SK-N-SH treated with all-trans-retinoic acid at 6 μM for 48 hours (cell line): Measurements from ENCODE around the gene SPOP.

Source experiments
- ATAC-seq: fragments of 200-7000 bp; cut with Tn5 transposase; 3 replicates; pipeline ENCODE4 v1.9.1; 2020; ENCODE audit warnings: mild to moderate bottlenecking, moderate library complexity
- ARNTL ChIP-seq: fragments of 450-650 bp; formaldehyde crosslinking; IDR thresholded peaks from 2 replicates; pipeline ENCODE4 v1.5.0; 2020; ENCODE audit warnings: low read depth, mild to moderate bottlenecking, moderate library complexity, borderline replicate concordance
- BACH2 ChIP-seq: fragments of 250-450 bp; sonication (Bioruptor Pico); IDR thresholded peaks from 2 replicates; pipeline ENCODE4 v1.9.0; 2021; ENCODE audit warnings: mild to moderate bottlenecking, borderline replicate concordance
- CSDC2 ChIP-seq: fragments of 250-450 bp; sonication (Bioruptor Pico); IDR thresholded peaks from 2 replicates; pipeline ENCODE4 v1.5.0; 2020; ENCODE audit warnings: mild to moderate bottlenecking, moderate library complexity
- ESRRG ChIP-seq: fragments of 250-450 bp; sonication (Bioruptor Pico); IDR thresholded peaks from 2 replicates; pipeline ENCODE4 v1.6.1; 2021; ENCODE audit warnings: mild to moderate bottlenecking
- GLIS3 ChIP-seq: fragments of 250-450 bp; sonication (Bioruptor Pico); IDR thresholded peaks from 2 replicates; pipeline ENCODE4 v1.5.0; 2020; ENCODE audit warnings: mild to moderate bottlenecking, moderate library complexity
- OSR1 ChIP-seq: fragments of 250-450 bp; sonication (Bioruptor Pico); IDR thresholded peaks from 2 replicates; pipeline ENCODE4 v1.8.0; 2022; ENCODE audit warnings: moderate library complexity, mild to moderate bottlenecking, inconsistent platforms
- PPARA ChIP-seq: fragments of 250-450 bp; sonication (Bioruptor Pico); IDR thresholded peaks from 2 replicates; pipeline ENCODE4 v1.5.0; 2020; ENCODE audit warnings: mild to moderate bottlenecking, borderline replicate concordance
- RARB ChIP-seq: fragments of 250-450 bp; sonication (Bioruptor Pico); IDR thresholded peaks from 2 replicates; pipeline ENCODE4 v1.8.0; 2021; ENCODE audit warnings: mild to moderate bottlenecking, moderate library complexity
- SNAI2 ChIP-seq: fragments of 250-450 bp; sonication (Bioruptor Pico); IDR thresholded peaks from 2 replicates; pipeline ENCODE4 v1.5.0; 2020; ENCODE audit warnings: mild to moderate bottlenecking, moderate library complexity
- TCF4 ChIP-seq: fragments of 250-450 bp; sonication (Bioruptor Pico); IDR thresholded peaks from 2 replicates; pipeline ENCODE4 v1.8.0; 2021; ENCODE audit warnings: mild to moderate bottlenecking, moderate library complexity, borderline replicate concordance
- ZFP3 ChIP-seq: fragments of 250-450 bp; sonication (Bioruptor Pico); IDR thresholded peaks from 2 replicates; pipeline ENCODE4 v1.5.0; 2020; ENCODE audit warnings: mild to moderate bottlenecking, moderate library complexity
- ZNF70 ChIP-seq: fragments of 450-650 bp; formaldehyde crosslinking; IDR thresholded peaks from 2 replicates; pipeline ENCODE4 v1.5.0; 2020; ENCODE audit warnings: mild to moderate bottlenecking, moderate library complexity
- ZNF8 ChIP-seq: fragments of 450-650 bp; formaldehyde crosslinking; IDR thresholded peaks from 2 replicates; pipeline ENCODE4 v1.5.0; 2020; ENCODE audit warnings: mild to moderate bottlenecking, moderate library complexity
- TF ChIP-seq, protein P1 (sequence below): fragments of 250-450 bp; sonication (Bioruptor Pico); IDR thresholded peaks from 2 replicates; pipeline ENCODE4 v1.8.0; 2020; ENCODE audit warnings: mild to moderate bottlenecking, moderate library complexity, borderline replicate concordance
- TF ChIP-seq, protein P2 (sequence below): fragments of 250-450 bp; sonication (Bioruptor Pico); IDR thresholded peaks from 2 replicates; pipeline ENCODE4 v1.5.1; 2020; ENCODE audit warnings: low read depth, mild to moderate bottlenecking, moderate library complexity
- TF ChIP-seq, protein P3 (sequence below): fragments of 250-450 bp; sonication (Bioruptor Pico); IDR thresholded peaks from 2 replicates; pipeline ENCODE4 v1.5.0; 2020; ENCODE audit warnings: mild to moderate bottlenecking, moderate library complexity
- TF ChIP-seq, protein P4 (sequence below): fragments of 250-450 bp; sonication (Bioruptor Pico); IDR thresholded peaks from 2 replicates; pipeline ENCODE4 v1.5.1; 2021; ENCODE audit warnings: mild to moderate bottlenecking, moderate library complexity

SPOP gene

DNA sequence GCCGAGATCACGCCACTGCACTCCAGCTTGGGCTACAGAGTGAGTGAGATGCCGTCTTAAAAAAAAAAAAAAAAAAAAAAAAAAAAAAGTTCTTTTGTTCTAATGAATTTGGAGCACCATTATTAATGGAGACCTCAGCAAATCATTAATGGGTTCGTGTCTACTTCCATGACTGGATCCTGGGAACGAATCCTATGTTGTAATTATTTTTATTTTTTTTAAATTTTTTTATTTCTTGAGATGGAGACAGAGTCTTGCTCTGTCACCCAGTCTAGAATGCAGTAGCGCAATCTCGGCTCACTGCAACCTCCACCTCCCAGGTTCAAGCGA lies 30.7 kb downstream of the SPOP start:
- TF ChIP-seq PPARA (CRISPR knock-in tag) (no peak), SNAI2 (CRISPR knock-in tag) (no peak), CSDC2 (CRISPR knock-in tag) (no peak), ARNTL (CRISPR knock-in tag) (no peak), OSR1 (no peak), ZNF8 (CRISPR knock-in tag) (no peak), BACH2 (CRISPR knock-in tag) (no peak), TCF4 (CRISPR knock-in tag) (no peak), ZFP3 (CRISPR knock-in tag) (no peak), ESRRG (CRISPR knock-in tag) (no peak)
- TF ChIP-seq, protein P1, sequence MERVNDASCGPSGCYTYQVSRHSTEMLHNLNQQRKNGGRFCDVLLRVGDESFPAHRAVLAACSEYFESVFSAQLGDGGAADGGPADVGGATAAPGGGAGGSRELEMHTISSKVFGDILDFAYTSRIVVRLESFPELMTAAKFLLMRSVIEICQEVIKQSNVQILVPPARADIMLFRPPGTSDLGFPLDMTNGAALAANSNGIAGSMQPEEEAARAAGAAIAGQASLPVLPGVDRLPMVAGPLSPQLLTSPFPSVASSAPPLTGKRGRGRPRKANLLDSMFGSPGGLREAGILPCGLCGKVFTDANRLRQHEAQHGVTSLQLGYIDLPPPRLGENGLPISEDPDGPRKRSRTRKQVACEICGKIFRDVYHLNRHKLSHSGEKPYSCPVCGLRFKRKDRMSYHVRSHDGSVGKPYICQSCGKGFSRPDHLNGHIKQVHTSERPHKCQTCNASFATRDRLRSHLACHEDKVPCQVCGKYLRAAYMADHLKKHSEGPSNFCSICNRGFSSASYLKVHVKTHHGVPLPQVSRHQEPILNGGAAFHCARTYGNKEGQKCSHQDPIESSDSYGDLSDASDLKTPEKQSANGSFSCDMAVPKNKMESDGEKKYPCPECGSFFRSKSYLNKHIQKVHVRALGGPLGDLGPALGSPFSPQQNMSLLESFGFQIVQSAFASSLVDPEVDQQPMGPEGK (CRISPR knock-in tag) = no peak
- TF ChIP-seq, protein P2, sequence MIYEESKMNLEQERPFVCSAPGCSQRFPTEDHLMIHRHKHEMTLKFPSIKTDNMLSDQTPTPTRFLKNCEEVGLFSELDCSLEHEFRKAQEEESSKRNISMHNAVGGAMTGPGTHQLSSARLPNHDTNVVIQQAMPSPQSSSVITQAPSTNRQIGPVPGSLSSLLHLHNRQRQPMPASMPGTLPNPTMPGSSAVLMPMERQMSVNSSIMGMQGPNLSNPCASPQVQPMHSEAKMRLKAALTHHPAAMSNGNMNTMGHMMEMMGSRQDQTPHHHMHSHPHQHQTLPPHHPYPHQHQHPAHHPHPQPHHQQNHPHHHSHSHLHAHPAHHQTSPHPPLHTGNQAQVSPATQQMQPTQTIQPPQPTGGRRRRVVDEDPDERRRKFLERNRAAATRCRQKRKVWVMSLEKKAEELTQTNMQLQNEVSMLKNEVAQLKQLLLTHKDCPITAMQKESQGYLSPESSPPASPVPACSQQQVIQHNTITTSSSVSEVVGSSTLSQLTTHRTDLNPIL (CRISPR knock-in tag) = no peak
- TF ChIP-seq, protein P3, sequence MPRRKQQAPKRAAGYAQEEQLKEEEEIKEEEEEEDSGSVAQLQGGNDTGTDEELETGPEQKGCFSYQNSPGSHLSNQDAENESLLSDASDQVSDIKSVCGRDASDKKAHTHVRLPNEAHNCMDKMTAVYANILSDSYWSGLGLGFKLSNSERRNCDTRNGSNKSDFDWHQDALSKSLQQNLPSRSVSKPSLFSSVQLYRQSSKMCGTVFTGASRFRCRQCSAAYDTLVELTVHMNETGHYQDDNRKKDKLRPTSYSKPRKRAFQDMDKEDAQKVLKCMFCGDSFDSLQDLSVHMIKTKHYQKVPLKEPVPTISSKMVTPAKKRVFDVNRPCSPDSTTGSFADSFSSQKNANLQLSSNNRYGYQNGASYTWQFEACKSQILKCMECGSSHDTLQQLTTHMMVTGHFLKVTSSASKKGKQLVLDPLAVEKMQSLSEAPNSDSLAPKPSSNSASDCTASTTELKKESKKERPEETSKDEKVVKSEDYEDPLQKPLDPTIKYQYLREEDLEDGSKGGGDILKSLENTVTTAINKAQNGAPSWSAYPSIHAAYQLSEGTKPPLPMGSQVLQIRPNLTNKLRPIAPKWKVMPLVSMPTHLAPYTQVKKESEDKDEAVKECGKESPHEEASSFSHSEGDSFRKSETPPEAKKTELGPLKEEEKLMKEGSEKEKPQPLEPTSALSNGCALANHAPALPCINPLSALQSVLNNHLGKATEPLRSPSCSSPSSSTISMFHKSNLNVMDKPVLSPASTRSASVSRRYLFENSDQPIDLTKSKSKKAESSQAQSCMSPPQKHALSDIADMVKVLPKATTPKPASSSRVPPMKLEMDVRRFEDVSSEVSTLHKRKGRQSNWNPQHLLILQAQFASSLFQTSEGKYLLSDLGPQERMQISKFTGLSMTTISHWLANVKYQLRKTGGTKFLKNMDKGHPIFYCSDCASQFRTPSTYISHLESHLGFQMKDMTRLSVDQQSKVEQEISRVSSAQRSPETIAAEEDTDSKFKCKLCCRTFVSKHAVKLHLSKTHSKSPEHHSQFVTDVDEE = no peak
- TF ChIP-seq, protein P4, sequence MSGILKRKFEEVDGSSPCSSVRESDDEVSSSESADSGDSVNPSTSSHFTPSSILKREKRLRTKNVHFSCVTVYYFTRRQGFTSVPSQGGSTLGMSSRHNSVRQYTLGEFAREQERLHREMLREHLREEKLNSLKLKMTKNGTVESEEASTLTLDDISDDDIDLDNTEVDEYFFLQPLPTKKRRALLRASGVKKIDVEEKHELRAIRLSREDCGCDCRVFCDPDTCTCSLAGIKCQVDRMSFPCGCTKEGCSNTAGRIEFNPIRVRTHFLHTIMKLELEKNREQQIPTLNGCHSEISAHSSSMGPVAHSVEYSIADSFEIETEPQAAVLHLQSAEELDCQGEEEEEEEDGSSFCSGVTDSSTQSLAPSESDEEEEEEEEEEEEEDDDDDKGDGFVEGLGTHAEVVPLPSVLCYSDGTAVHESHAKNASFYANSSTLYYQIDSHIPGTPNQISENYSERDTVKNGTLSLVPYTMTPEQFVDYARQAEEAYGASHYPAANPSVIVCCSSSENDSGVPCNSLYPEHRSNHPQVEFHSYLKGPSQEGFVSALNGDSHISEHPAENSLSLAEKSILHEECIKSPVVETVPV (CRISPR knock-in tag) = no peak
- ATAC-seq = peak; percentile 83

DNA sequence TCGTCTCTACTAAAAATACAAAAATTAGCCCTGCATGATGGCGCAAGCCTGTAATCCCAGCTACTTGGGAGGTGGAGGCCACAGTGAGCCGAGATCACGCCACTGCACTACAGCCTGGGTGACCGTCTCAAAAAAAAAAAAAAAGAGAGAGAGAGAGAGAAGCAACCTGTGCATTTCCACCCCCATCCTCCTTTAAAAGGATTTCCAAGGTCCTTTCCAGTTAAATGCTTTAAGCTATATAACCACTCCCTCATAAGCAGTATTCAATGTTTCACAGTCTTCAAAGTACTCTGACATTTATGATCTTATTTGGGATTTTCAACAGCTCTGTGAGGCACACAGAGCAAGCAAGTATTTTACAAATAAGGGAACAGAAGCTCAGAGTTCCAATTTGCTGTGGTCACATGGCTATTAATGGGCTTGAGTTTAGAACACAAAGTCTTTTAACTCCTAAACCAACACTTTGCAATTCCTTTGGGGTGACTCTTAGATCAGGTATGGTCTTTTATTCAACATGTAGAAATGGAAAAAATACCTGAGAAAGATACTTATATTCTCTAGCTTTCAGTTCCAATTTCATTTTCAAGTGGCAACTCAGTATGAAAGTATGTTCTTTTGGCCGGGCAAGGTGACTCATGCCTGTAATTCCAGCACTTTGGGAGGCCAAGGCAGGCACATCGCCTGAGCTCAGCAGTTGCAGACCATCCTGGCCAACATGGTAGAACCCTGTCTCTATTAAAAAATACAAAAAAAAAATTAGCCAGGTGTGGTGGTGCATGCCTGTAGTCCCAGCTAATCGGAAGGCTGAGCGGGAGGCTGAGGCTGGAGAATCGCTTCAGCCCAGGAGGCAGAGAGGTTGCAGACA lies 31.3 kb downstream of the SPOP start:
- no peak for TF ChIP-seq ZNF70
- TF ChIP-seq, protein P1 (CRISPR knock-in tag) = 0 out of 2 replicates have a peak, but pooled peaks have one; percentile 23
- peak; percentile 96 for ATAC-seq

DNA sequence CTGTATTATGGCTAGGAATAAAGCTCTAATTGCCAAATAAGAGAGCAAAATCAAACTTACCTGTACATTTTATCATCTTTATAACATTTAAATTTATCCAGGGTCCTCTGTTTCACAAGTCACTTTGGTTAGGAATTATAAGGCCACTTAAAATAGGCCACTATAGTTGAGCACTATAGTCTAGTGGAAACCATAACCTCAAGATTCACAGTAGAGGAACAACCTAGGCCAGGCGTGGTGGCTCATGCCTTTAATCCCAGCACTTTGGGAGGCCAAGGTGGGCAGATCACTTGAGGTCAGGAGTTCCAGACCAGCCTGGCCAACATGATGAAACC lies 31.9 kb downstream of the SPOP start:
- ATAC-seq = peak; percentile 29

DNA sequence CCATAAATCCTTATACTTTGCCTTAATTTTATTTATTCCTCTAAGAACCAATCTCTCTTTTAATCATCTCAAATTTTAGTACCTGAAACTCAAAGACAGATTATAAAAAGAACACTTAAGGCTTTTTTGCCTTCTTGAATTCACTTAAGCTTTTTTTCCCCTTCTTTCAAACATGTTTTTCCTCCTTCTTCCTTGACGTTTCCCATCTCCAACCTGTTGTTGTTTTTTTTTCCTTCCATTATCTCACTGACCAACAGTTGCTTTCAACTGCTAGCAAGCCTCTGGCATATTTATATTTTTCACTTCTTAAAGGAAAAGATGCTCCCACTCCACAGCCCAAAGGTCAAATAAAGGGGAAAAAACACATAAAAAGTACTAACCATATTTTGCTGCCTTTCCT lies 32.2 kb downstream of the SPOP start:
- TF ChIP-seq, protein P3 = no peak
- TF ChIP-seq ZNF8 (CRISPR knock-in tag) = no peak
- TF ChIP-seq PPARA (CRISPR knock-in tag) = no peak
- TF ChIP-seq ESRRG (CRISPR knock-in tag) = no peak
- TF ChIP-seq GLIS3 (CRISPR knock-in tag) = no peak
- TF ChIP-seq RARB = no peak

More for the DNA sequence above, 32.2 kb downstream of the SPOP start:
- no peak for ATAC-seq
